ENCODE measurements around the gene CLEC12A.
"Not testable (repeated sequence)": the region's sequence is repeated elsewhere in the genome, so short reads cannot be mapped to it uniquely, and the experiment has no call there.

The CLEC12A gene

GRCh38 chr12:9936591-9936990, 34.6 kb upstream of the CLEC12A start:
- FAIRE-seq, result no peak
- no peak for DNase-seq (ENCODE audit: insufficient read length, low spot score)
- no peak for TF ChIP-seq POLR2A (IDR thresholded peaks at IDR 0.05; ENCODE audit: low read depth, low read length)
- TF ChIP-seq POLR2AphosphoS5 (IDR thresholded peaks at IDR 0.05; ENCODE audit: low read depth, low read length), result no peak
- no peak for TF ChIP-seq SPI1 (IDR thresholded peaks at IDR 0.05; ENCODE audit: low read depth, low read length)
- no peak for TF ChIP-seq TAF1 (IDR thresholded peaks at IDR 0.05; ENCODE audit: low read depth, low read length)
- TF ChIP-seq PAX5 (IDR thresholded peaks at IDR 0.05; ENCODE audit: insufficient read depth, low read length, severe bottlenecking), result no peak
- no peak for TF ChIP-seq POU2F2 (IDR thresholded peaks at IDR 0.05; ENCODE audit: low read depth, low read length)

- FAIRE-seq (no peak), DNase-seq (ENCODE audit: insufficient read length, low spot score) (no peak)
- TF ChIP-seq POU2F2 (IDR thresholded peaks at IDR 0.05; ENCODE audit: low read depth, low read length) (no peak), POLR2A (IDR thresholded peaks at IDR 0.05; ENCODE audit: low read depth, low read length) (no peak), POLR2AphosphoS5 (IDR thresholded peaks at IDR 0.05; ENCODE audit: low read depth, low read length) (no peak), TAF1 (IDR thresholded peaks at IDR 0.05; ENCODE audit: low read depth, low read length) (no peak), PAX5 (IDR thresholded peaks at IDR 0.05; ENCODE audit: insufficient read depth, low read length, severe bottlenecking) (no peak), SPI1 (IDR thresholded peaks at IDR 0.05; ENCODE audit: low read depth, low read length) (no peak)
These were observed 30.8 kb upstream of the CLEC12A start for GRCh38 chr12:9940375-9940774.

GRCh38 chr12:9941838-9942237, 29.4 kb upstream of the CLEC12A start:
- FAIRE-seq (no peak), DNase-seq (ENCODE audit: insufficient read length, low spot score) (no peak)
- TF ChIP-seq POLR2AphosphoS5 (IDR thresholded peaks at IDR 0.05; ENCODE audit: low read depth, low read length), result no peak
- TF ChIP-seq TAF1 (IDR thresholded peaks at IDR 0.05; ENCODE audit: low read depth, low read length), result no peak
- no peak for TF ChIP-seq POLR2A (IDR thresholded peaks at IDR 0.05; ENCODE audit: low read depth, low read length)
- no peak for TF ChIP-seq SPI1 (IDR thresholded peaks at IDR 0.05; ENCODE audit: low read depth, low read length)
- TF ChIP-seq PAX5 (IDR thresholded peaks at IDR 0.05; ENCODE audit: insufficient read depth, low read length, severe bottlenecking), result no peak
- no peak for TF ChIP-seq POU2F2 (IDR thresholded peaks at IDR 0.05; ENCODE audit: low read depth, low read length)

GRCh38 chr12:9943240-9943639, 28.0 kb upstream of the CLEC12A start:
- FAIRE-seq, result no peak
- DNase-seq (ENCODE audit: insufficient read length, low spot score), result no peak
- TF ChIP-seq PAX5 (IDR thresholded peaks at IDR 0.05; ENCODE audit: insufficient read depth, low read length, severe bottlenecking) (no peak), POLR2AphosphoS5 (IDR thresholded peaks at IDR 0.05; ENCODE audit: low read depth, low read length) (no peak), TAF1 (IDR thresholded peaks at IDR 0.05; ENCODE audit: low read depth, low read length) (no peak), POLR2A (IDR thresholded peaks at IDR 0.05; ENCODE audit: low read depth, low read length) (no peak), SPI1 (IDR thresholded peaks at IDR 0.05; ENCODE audit: low read depth, low read length) (no peak), POU2F2 (IDR thresholded peaks at IDR 0.05; ENCODE audit: low read depth, low read length) (no peak)

GRCh38 chr12:9944391-9944790, 26.8 kb upstream of the CLEC12A start:
- FAIRE-seq (no peak), DNase-seq (ENCODE audit: insufficient read length, low spot score) (no peak)
- TF ChIP-seq POLR2A (IDR thresholded peaks at IDR 0.05; ENCODE audit: low read depth, low read length) (no peak), POU2F2 (IDR thresholded peaks at IDR 0.05; ENCODE audit: low read depth, low read length) (no peak), SPI1 (IDR thresholded peaks at IDR 0.05; ENCODE audit: low read depth, low read length) (no peak), POLR2AphosphoS5 (IDR thresholded peaks at IDR 0.05; ENCODE audit: low read depth, low read length) (no peak), PAX5 (IDR thresholded peaks at IDR 0.05; ENCODE audit: insufficient read depth, low read length, severe bottlenecking) (no peak), TAF1 (IDR thresholded peaks at IDR 0.05; ENCODE audit: low read depth, low read length) (no peak)

- DNase-seq (ENCODE audit: insufficient read length, low spot score) (no peak), FAIRE-seq (no peak)
- TF ChIP-seq POLR2A (IDR thresholded peaks at IDR 0.05; ENCODE audit: low read depth, low read length), result no peak
- TF ChIP-seq SPI1 (IDR thresholded peaks at IDR 0.05; ENCODE audit: low read depth, low read length), result peak; percentile 89
- no peak for TF ChIP-seq TAF1 (IDR thresholded peaks at IDR 0.05; ENCODE audit: low read depth, low read length)
These were observed 23.5 kb upstream of the CLEC12A start for GRCh38 chr12:9947674-9948073.

- DNase-seq (ENCODE audit: insufficient read length, low spot score), result no peak
- peak; percentile 78 for FAIRE-seq
- TF ChIP-seq POLR2AphosphoS5 (IDR thresholded peaks at IDR 0.05; ENCODE audit: low read depth, low read length) (no peak), PAX5 (IDR thresholded peaks at IDR 0.05; ENCODE audit: insufficient read depth, low read length, severe bottlenecking) (no peak), SPI1 (IDR thresholded peaks at IDR 0.05; ENCODE audit: low read depth, low read length) (peak; percentile 95), POLR2A (IDR thresholded peaks at IDR 0.05; ENCODE audit: low read depth, low read length) (no peak), POU2F2 (IDR thresholded peaks at IDR 0.05; ENCODE audit: low read depth, low read length) (no peak)
These were observed 22.5 kb upstream of the CLEC12A start for GRCh38 chr12:9948606-9949296.

- DNase-seq (ENCODE audit: insufficient read length, low spot score) (no peak), FAIRE-seq (peak; percentile 87)
- TF ChIP-seq POLR2AphosphoS5 (IDR thresholded peaks at IDR 0.05; ENCODE audit: low read depth, low read length), result no peak
- no peak for TF ChIP-seq POU2F2 (IDR thresholded peaks at IDR 0.05; ENCODE audit: low read depth, low read length)
- TF ChIP-seq POLR2A (IDR thresholded peaks at IDR 0.05; ENCODE audit: low read depth, low read length), result no peak
- TF ChIP-seq SPI1 (IDR thresholded peaks at IDR 0.05; ENCODE audit: low read depth, low read length), result no peak
- no peak for TF ChIP-seq PAX5 (IDR thresholded peaks at IDR 0.05; ENCODE audit: insufficient read depth, low read length, severe bottlenecking)
- no peak for TF ChIP-seq TAF1 (IDR thresholded peaks at IDR 0.05; ENCODE audit: low read depth, low read length)
These were observed 20.1 kb upstream of the CLEC12A start for GRCh38 chr12:9951026-9951675.

- not testable (repeated sequence) for FAIRE-seq
These were observed 18.1 kb upstream of the CLEC12A start for GRCh38 chr12:9952954-9953729.

More at GRCh38 chr12:9952954-9953729, 18.1 kb upstream of the CLEC12A start:
- not testable (repeated sequence) for DNase-seq (ENCODE audit: insufficient read length, low spot score)
